Neural cell (in vitro differentiated cells): ENCODE measurements around the gene BCL2L2.
A peak's percentile ranks its signal among the peaks of the same experiment; 100 is the strongest.

Experiments used
- CTCF ChIP-seq: fragments of 450-650 bp; IDR thresholded peaks from 2 replicates; pipeline ENCODE4 v1.5.1; 2014; ENCODE audit warnings: antibody characterized with exemption, mild to moderate bottlenecking, moderate library complexity; ENCODE audit not compliant: poor library complexity, severe bottlenecking
- EP300 ChIP-seq: fragments of 450-650 bp; conservative IDR thresholded peaks from 2 replicates; pipeline ENCODE4 v1.6.1; 2014; ENCODE audit warnings: antibody characterized with exemption, mild to moderate bottlenecking, moderate library complexity; ENCODE audit not compliant: poor library complexity, severe bottlenecking
- EZH2 ChIP-seq: fragments of 200-600, 300-800 bp; shearing (Covaris generic), sonication (generic); IDR thresholded peaks from 2 replicates; pipeline ENCODE4 v1.6.1; 2014; ENCODE audit warnings: antibody characterized with exemption, low read length, borderline replicate concordance, mild to moderate bottlenecking; ENCODE audit not compliant: insufficient read depth, poor library complexity, severe bottlenecking
- POLR2AphosphoS5 ChIP-seq: IDR thresholded peaks from 2 replicates; pipeline ENCODE4 v1.6.1; 2012
- REST ChIP-seq: IDR thresholded peaks from 2 replicates; pipeline ENCODE4 v1.6.1; 2012; ENCODE audit warnings: borderline replicate concordance

GRCh38 chr14:23327947-23328744 lies 21.5 kb downstream of the BCL2L2 start:
- peak; percentile 92 for TF ChIP-seq CTCF
- TF ChIP-seq EZH2 = no peak
- TF ChIP-seq POLR2AphosphoS5 = no peak
- TF ChIP-seq EP300 = no peak
- no peak for TF ChIP-seq REST
